ENCODE results near the gene ASGR1.
"Not testable (repeated sequence)": the region's sequence is repeated elsewhere in the genome, so short reads cannot be mapped to it uniquely, and the experiment has no call there.

Gene ASGR1

GRCh38 chr17:7184647-7185046 lies 5.5 kb upstream of the ASGR1 start:
- DNase-seq: no peak

DNA sequence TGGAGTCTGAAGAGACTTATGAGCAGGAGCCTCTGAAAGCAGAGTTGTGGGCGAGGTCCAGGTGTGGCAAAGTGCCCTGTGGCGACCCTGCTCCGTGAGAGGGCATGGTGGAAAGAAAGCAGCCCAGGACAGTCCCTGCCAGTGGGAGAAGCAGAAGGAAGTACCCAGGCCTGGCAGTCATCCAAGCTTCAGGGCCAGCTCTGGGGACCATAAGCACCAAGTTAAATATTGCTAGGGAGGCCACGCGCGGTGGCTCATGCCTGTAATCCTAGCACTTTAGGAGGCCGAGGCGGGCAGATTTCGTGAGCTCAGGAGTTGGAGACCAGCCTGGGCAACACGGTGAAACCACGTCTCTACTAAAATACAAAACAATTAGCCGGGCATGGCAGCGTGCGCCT lies 4.9 kb upstream of the ASGR1 start:
- no peak for DNase-seq

GRCh38 chr17:7183433-7184090 lies 4.4 kb upstream of the ASGR1 start:
- DNase-seq: no peak

DNA sequence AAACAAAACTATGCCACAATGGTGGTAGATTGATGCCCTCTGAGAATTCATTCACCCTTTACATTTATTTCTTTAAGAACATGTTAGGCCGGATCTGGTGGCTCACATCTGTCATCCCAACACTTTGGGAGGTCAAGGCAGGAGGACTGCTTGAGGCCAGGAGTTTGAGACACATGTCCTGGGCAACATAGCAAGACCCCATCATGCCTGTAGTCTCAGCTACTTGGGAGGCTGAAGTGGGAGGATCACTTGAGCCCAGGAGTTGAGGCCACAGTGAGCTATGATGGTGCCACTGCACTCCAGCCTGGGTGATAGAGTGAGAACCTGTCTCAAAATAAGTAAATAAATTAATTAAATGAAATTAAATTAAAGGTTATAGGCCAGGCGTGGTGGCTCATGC lies 2.9 kb upstream of the ASGR1 start:
- not testable (repeated sequence) for DNase-seq

GRCh38 chr17:7178973-7179316 lies 225 bp downstream of the ASGR1 start:
- DNase-seq: no peak

DNA sequence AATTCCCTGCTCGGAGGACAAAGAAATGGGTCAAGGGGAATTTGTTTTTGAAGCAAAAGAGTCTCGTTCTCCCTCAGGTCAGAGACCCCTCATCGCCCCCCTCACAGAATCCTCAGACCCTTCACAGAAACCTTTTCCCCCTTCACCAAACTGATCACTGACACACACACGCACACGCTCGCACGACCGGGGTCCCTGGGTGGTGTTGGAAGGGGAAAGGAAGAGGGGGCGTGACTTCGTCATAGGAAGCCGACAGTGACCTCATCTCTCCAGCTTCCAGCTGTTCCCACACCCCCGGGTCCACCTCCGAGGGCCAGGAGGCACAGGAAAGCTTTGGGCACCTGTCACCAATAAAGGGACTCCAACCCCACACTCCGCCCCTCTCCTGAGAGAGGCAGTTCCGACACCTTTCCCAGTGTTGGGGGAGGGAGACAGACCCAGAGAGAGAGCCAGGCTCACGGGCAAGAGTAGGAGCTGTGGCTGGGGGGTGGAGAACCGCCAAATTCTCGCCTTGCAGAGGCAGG lies 1.2 kb downstream of the ASGR1 start:
- DNase-seq: no peak

- DNase-seq: no peak
Observed at GRCh38 chr17:7177191-7177953, 1.8 kb downstream of the ASGR1 start.

DNA sequence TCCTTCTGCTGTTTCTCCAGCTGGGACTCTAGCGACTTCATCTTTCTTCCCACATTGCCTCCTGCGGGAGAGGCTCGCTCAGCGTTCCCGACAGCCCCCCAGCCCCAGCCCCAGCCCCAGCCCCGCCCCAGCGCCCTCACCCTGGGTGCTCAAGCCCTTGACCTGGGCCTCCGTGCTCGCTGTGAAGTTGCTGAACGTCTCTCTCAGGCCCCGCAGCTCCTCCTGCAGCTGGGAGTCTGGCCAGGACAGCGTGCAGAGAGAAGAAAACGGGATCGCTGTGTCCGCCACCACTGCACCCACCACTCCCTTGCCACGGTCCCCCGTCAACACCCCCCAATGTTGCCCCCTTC lies 2.4 kb downstream of the ASGR1 start:
- no peak for DNase-seq

GRCh38 chr17:7176107-7176840 lies 2.9 kb downstream of the ASGR1 start:
- no peak for DNase-seq

DNA sequence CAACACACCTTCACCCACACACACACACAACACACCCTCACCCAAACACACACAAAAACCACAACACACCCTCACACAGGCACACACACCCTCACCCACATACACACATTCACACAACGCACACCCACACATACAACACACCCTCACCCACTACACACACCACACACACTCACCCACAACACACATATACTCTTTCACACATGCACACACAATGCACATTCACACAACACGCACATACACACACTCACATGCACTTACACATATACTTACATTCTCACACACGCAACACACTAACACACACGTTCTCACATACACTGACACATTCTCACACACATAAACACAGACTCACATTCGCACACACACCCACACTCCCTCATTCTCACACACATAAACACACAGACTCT lies 3.8 kb downstream of the ASGR1 start:
- no peak for DNase-seq

- DNase-seq: no peak
Observed at GRCh38 chr17:7174603-7175326, 4.4 kb downstream of the ASGR1 start.

DNA sequence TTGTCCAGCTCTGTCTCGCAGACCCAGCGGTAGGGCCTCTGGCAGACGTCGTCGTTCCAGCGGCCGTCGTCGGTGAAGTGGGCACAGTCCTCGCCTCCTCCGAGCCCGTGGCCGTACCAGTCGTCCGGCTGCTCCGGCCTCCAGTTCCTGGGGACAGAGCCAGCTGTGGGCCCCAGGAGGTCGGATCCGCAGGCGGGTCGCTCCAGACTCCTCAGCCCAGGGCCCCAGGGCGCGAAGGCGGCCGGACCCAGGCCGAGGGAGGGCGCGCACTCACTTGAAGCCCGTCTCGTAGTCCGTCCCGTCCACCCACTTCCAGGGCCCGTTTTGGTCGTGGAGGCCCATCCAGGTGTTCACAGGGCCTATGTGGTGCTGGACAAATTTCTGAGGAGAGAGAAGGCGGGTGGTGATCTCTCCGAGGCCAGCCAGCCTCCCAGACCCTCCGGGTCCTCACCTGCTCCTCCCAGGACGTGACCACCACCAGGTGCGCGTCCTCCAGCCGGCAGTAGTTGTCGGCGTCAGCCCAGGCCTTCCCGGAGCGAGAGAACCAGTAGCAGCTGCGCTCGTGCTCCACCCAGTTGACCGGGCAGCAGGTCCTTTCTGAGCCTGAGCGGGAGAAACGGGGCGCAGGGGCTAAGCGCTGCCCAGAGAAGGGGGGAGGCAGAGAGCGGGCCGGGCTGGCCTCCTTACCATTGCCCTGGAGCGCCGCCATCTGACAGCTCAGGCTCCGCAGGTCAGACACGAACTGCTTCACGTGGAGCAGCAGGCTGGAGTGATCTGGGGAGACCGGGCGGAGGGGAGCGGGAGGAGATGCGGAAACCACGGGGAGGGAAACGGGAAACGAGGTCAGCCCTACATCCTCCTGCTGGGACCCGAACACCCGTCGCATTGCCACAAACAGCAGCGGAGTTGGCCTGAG lies 5.2 kb downstream of the ASGR1 start:
- DNase-seq: no peak

DNA sequence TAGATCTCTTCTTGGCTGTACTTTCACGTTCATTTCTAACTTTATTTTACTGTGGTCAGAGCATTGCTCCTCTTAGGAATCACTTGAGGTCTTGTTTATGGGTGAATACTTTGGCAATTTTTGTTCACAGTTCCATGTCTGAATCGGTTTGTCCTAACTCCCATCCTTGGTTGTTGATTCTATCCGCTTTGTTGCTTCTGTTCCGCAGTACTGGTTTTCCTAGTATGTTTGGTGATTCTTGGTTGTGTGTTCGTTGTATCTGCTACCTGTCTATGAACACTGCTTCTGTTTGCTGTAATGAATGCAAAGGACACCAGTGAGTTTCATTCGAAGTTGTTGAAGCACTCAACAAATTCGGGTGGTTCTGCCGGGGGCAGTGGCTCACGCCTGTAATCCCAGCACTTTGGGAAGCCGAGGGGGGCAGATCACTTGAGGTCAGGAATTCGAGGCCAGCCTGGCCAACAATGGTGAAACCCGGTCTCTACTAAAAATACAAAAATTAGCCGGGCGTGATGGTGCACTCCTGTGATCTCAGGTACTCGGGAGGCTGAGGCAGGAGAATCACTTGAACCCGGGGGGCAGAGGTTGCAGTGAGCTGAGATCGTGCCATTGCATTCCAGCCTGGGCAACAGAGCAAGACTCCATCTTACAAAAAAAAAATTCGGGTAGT lies 6.5 kb downstream of the ASGR1 start:
- DNase-seq: not testable (repeated sequence)

DNA sequence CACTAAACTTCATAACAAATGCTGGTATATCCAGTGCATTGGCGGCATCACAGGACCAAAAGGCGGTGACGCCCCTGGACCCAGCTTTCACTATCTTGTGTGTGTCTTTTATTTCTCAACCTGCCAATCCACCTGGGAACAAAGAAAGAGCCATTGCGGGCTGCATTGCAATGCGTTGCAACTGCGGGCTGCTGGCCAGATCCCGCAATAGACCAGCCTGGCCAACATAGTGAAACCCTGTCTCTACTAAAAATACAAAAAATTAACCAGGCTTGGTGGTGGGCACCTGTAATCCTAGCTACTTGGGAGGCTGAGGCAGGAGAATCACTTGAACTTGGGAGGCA lies 9.6 kb downstream of the ASGR1 start:
- not testable (repeated sequence) for DNase-seq

GRCh38 chr17:7168841-7169564 lies 10.2 kb downstream of the ASGR1 start:
- DNase-seq: not testable (repeated sequence)

DNA sequence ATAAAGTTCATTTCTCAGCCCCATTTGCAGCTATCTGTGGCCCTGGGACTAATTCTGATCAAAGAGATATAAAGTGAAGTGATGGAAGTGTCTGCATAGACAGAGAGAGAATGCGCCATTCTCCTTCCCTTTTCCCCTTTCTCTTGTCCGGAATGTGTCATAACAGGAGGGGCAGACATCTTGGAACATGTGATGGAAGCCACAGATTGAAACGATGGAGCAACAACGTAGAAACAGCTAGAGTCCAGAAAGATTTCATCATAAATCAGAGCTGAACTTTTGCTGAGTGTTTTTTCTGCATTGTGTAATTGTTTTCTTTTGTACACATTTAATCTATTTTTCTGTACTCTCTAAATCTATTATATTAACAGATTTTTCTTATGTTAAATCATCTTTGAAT lies 11.3 kb downstream of the ASGR1 start:
- no peak for DNase-seq

DNA sequence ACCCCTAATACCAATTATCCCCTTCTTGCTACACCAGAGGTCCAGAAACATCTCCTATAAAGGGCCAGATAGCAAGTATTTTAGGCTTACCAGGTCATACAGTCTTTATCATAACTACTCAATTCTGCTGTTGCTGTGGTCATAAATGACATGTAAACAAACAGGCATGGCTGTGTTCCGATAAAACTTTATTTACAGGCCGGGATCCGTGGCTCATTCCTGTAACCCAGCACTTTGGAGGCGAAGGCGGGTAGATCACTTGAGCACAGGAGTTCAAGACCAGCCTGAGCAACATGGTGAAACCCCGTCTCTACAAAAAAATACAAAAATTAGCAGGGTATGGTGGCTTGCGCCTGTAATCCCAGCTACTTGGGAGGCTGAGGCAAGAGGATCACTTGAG lies 12.3 kb downstream of the ASGR1 start:
- no peak for DNase-seq

DNA sequence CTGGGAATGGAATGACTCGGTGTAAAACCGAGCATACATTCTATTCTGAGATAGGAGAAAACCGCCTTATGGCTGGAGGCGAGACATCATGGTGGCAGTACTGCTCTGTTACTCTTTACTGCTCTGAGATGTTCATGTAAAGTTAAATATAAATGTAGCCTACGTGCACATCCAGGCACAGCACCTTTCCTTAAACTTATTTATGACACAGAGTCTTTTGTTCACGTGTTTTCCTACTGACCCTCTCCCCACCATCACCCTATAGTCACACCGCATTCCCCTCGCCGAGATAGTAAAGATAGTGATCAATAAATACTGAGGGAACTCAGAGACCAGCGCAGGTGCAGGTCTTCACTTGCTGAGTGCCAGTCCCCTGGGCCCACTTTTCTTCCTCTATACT lies 19.6 kb downstream of the ASGR1 start:
- DNase-seq: not testable (repeated sequence)

DNA sequence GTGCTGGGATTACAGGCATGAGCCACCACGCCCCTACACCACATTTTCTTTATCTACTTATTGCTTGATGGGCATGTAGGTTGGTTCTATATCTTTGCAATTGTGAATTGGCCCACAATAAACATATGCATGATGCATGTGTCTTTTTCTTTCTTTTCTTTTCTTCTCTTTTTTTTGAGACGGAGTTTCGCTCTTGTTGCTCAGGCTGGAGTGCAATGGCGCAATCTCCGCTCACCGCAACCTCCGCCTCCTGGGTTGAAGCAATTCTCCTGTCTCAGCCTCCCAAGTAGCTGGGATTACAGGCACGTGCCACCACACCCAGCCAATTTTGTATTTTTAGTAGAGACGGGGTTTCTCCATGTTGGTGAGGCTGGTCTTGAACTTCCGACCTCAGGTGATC lies 20.7 kb downstream of the ASGR1 start:
- DNase-seq: not testable (repeated sequence)

DNA sequence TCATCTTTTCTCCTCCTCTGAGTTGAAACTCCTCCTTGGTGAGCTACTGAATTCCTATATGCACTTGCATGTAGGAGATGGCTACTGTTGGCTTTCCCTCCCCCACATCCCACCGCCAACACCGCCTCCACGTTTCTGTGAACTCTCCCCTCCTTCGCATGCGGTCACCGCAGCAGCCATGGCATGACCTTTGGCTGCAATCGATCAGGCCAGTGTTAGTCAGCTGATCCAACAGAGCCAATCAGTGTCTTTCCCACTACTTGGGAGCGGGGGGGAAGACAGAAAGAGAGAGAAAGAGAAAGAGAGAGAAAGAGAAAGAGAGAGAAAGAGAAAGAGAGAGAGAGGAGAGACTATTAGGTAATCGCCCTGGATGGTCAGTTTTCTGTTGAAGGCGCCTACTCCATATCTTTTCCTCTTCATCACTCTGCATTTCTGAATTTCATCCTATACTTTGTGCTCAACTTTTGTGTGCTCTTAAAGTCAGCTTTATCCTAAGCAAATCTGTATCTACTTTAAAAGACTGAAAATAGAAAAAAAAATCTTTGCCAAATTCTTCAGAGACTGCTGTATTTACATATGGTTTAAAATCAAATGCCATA lies 22.7 kb downstream of the ASGR1 start:
- no peak for DNase-seq

DNA sequence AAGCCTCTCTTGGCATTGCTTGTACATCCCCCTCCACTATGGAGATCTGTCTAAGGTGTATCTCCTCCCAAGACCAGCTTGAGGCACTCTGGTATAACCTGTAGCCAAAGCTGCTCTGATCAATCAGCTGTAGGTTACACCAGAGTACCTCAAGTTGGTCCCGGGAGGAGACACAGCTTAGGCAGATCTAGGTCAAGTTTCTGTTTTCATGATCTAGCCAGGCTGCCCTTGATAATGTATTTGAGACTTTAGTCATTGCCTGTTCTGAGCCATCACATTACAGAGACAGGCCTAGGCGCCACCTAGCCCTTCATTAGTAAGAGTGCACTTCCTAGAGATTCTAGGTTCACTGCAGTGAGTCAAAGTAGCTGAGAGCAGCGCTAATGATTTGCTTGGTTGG lies 31.4 kb downstream of the ASGR1 start:
- no peak for DNase-seq

All from GOT3 (cell line).